ENCODE results near the gene MBTD1. TPM values are rescaled to one million over a fixed set of nuclear protein-coding genes. Genes with fewer than 3 reads are reported as not detected.

MBTD1 gene
- total and polyA plus RNA-seq, 2 donors = 19.2 to 19.5 TPM

DNA sequence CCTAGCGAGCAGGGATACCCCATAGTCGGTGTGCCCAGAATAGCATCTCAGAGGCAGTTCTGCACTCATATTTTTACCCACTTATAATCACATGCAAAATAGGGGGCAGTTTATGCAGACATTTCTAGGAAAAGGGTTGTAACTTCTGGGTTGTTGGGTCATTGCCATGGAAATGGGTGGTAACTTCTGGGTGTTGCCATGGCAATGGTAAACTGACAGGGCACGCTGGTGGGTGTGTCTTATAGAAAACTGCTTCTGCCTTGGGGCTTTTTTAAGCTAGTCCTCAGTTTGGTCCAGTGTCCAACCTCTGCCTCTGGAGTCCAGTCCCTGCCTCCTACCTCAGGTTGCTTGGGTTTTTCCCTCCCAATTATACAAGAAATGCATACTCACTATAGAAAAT, 131.8 kb downstream of the MBTD1 start:
- Histone ChIP-seq H3K36me3 (ENCODE audit: control insufficient read depth in 2 of 2, insufficient read depth in 2 of 2, low read length in 1 of 2) (no peaks in the 10 kb centered on the region), H3K27ac (ENCODE audit: low read depth in 1 of 2, low read length in 1 of 2) (no peak overlapping the region), H3K27me3 (ENCODE audit: control insufficient read depth in 2 of 2, insufficient read depth in 1 of 2, low read length in 1 of 2) (no peaks in the 10 kb centered on the region), H3K9me3 (ENCODE audit: control insufficient read depth in 2 of 2, insufficient read depth in 1 of 2, low read length in 1 of 2) (no peaks in the 10 kb centered on the region), H3K4me3 (ENCODE audit: low read length in 2 of 2) (no peak overlapping the region), H3K4me1 (ENCODE audit: control insufficient read depth in 2 of 2, insufficient read depth in 2 of 2, low read length in 2 of 2) (no peaks in the 10 kb centered on the region)
- DNase-seq (ENCODE audit: low read depth in 6 of 9, low spot score in 9 of 9) = no peak
- WGBS = 90% methylated on average over 3 of the region's 3 CpGs

Other genes starting within 250 kb of the MBTD1 start
- 37.3 TPM for gene SPAG9, start 139.2 kb downstream of the MBTD1 start, total RNA-seq
- gene SPAG9, start 139.2 kb downstream of the MBTD1 start, polyA plus RNA-seq = 35.6 TPM
- 141 TPM for gene NME1, start 106.5 kb downstream of the MBTD1 start, total RNA-seq
- gene NME1, start 106.5 kb downstream of the MBTD1 start, polyA plus RNA-seq = 58.5 TPM
- 392 TPM for gene NME2, start 93.6 kb downstream of the MBTD1 start, total RNA-seq
- 382 TPM for gene NME2, start 93.6 kb downstream of the MBTD1 start, polyA plus RNA-seq
- gene UTP18, start 497 bp upstream of the MBTD1 start, total RNA-seq = 56.2 TPM
- gene UTP18, start 497 bp upstream of the MBTD1 start, polyA plus RNA-seq = 37.8 TPM